Chondrocyte (in vitro differentiated cells): ENCODE data around the gene SBK2. TPM values are rescaled to one million over a fixed set of nuclear protein-coding genes. Genes with fewer than 3 reads are reported as not detected.

Source experiments
- DNase-seq: peaks from one replicate; pipeline ENCODE4 v3.0.0; 2021; ENCODE audit warnings: mixed read lengths, low spot score
- H3K27ac Mint-ChIP-seq: one replicate; pipeline ENCODE4 v1.8.0; 2021; ENCODE audit warnings: mild to moderate bottlenecking, moderate library complexity, mixed read lengths; ENCODE audit not compliant: unreplicated experiment
- H3K27me3 Mint-ChIP-seq: 2 replicates; pipeline ENCODE4 v1.8.0; 2021; ENCODE audit warnings: low read depth, mixed read lengths
- H3K36me3 Mint-ChIP-seq: 2 replicates; pipeline ENCODE4 v1.8.0; 2021; ENCODE audit warnings: low read depth, mixed read lengths
- H3K4me1 Mint-ChIP-seq: 2 replicates; pipeline ENCODE4 v1.8.0; 2021; ENCODE audit warnings: low read depth, mild to moderate bottlenecking, mixed read lengths
- H3K4me3 Mint-ChIP-seq: one replicate; pipeline ENCODE4 v1.8.0; 2021; ENCODE audit warnings: mild to moderate bottlenecking, moderate library complexity, mixed read lengths; ENCODE audit not compliant: unreplicated experiment
- H3K9me3 Mint-ChIP-seq: 2 replicates; pipeline ENCODE4 v1.8.0; 2021; ENCODE audit warnings: low read depth, mixed read lengths
- CTCF ChIP-seq: fragments of 200-600 bp; sonication (generic); IDR thresholded peaks from 2 replicates; pipeline ENCODE4 v1.5.0; 2021; ENCODE audit warnings: antibody characterized with exemption, mild to moderate bottlenecking, moderate library complexity
- total RNA-seq: library from RNA; stranded (reverse); gene quantifications from 3 replicates; pipeline ENCODE4 v1.2.1, GENCODE V29; 2021

The SBK2 gene
- total RNA-seq, 1 donor from 2014 or later = not detected

- Mint-ChIP-seq H3K27ac (no peak overlapping the region), H3K36me3 (no peaks in the 10 kb centered on the region), H3K4me1 (peaks cover 38% of the 10 kb centered on the region), H3K27me3 (no peaks in the 10 kb centered on the region), H3K9me3 (peaks cover 6% of the 10 kb centered on the region), H3K4me3 (no peak overlapping the region)
- no peak for DNase-seq
- no peak for TF ChIP-seq CTCF
Observed at GRCh38 chr19:55546011-55546410, 9.1 kb upstream of the SBK2 start.

DNA sequence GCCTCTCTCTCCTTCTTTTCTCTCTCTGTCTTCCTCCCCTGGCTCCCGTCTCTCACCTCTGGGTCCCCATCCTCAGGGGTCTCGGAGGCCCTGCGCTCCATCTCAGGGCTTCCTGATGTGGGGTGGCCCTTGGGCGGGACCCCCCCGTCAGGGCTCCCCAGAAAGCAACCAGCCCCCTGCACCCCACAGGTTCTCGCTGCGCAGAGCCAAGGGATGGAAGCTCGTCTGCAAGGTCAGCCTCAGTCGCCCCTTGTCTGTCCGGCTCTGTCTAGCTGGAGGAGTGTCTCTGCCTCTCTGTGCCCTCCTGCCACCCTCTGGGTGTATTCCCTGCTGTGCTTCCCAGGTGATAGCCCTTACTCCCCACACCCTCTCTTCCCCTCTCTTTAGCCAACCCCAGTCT is 8.5 kb upstream of the SBK2 start, which contains the start of gene SBK3:
Gene SBK3 (minus strand): TSS at position 101 of the 400 bp plus-strand sequence. CDS start 0 bp downstream, at position 101.
- Mint-ChIP-seq H3K4me1 (peaks cover 38% of the 10 kb centered on the region), H3K4me3 (no peak within 1 kb of the TSS), H3K27me3 (no peaks in the 10 kb centered on the region), H3K27ac (no peak within 1 kb of the TSS), H3K9me3 (peaks cover 6% of the 10 kb centered on the region), H3K36me3 (no peaks in the 10 kb centered on the region)
- no peak for TF ChIP-seq CTCF
- DNase-seq = no peak

- Mint-ChIP-seq H3K27ac (no peak overlapping the region), H3K36me3 (no peaks in the 10 kb centered on the region)
- no peak for DNase-seq
Observed at GRCh38 chr19:55544776-55545439, 8.0 kb upstream of the SBK2 start.

GRCh38 chr19:55544014-55544413 is 7.1 kb upstream of the SBK2 start:
- no peak overlapping the region for H3K27ac Mint-ChIP-seq
- H3K9me3 Mint-ChIP-seq = peaks cover 6% of the 10 kb centered on the region
- no peak overlapping the region for H3K4me3 Mint-ChIP-seq
- H3K4me1 Mint-ChIP-seq = peaks cover 24% of the 10 kb centered on the region
- H3K36me3 Mint-ChIP-seq = no peaks in the 10 kb centered on the region
- no peaks in the 10 kb centered on the region for H3K27me3 Mint-ChIP-seq
- no peak for DNase-seq
- no peak for TF ChIP-seq CTCF

More at GRCh38 chr19:55544776-55545439, 8.0 kb upstream of the SBK2 start:
- peaks cover 33% of the 10 kb centered on the region for H3K4me1 Mint-ChIP-seq
- H3K27me3 Mint-ChIP-seq = no peaks in the 10 kb centered on the region
- no peak for TF ChIP-seq CTCF
- no peak overlapping the region for H3K4me3 Mint-ChIP-seq
- H3K9me3 Mint-ChIP-seq = peaks cover 6% of the 10 kb centered on the region

GRCh38 chr19:55543567-55543966 is 6.6 kb upstream of the SBK2 start:
- no peak for DNase-seq
- Mint-ChIP-seq H3K9me3 (peaks cover 6% of the 10 kb centered on the region), H3K4me1 (peaks cover 23% of the 10 kb centered on the region), H3K36me3 (no peaks in the 10 kb centered on the region), H3K4me3 (no peak overlapping the region), H3K27ac (no peak overlapping the region), H3K27me3 (no peaks in the 10 kb centered on the region)
- TF ChIP-seq CTCF = no peak
